Osteoblast (primary cell): ENCODE data around the gene TMEM184C. TPM values are rescaled to one million over a fixed set of nuclear protein-coding genes. Genes with fewer than 3 reads are reported as not detected.

Experiments used
- DNase-seq: peaks from one replicate; pipeline ENCODE4 v3.0.0; 2011; ENCODE audit warnings: low spot score, mixed read lengths; ENCODE audit not compliant: insufficient read length; ENCODE audit errors: missing footprints
- H2AFZ ChIP-seq: 2 replicates; pipeline ENCODE4 v1.6.0; 2011; ENCODE audit warnings: mild to moderate bottlenecking, low read length
- H3K27ac ChIP-seq: 2 replicates; pipeline ENCODE4 v1.5.1; 2011; ENCODE audit warnings: mild to moderate bottlenecking, low read depth, low read length, moderate library complexity
- H3K27me3 ChIP-seq: 2 replicates; pipeline ENCODE4 v1.6.0; 2012; ENCODE audit warnings: mild to moderate bottlenecking, control low read depth, inconsistent platforms, low read length, moderate library complexity; ENCODE audit not compliant: insufficient read depth
- H3K36me3 ChIP-seq: 2 replicates; pipeline ENCODE4 v1.5.1; 2011; ENCODE audit warnings: mild to moderate bottlenecking, low read length, control low read depth, moderate library complexity; ENCODE audit not compliant: insufficient read depth
- H3K4me1 ChIP-seq: 2 replicates; pipeline ENCODE4 v1.5.1; 2011; ENCODE audit warnings: mild to moderate bottlenecking, low read length, control low read depth, moderate library complexity; ENCODE audit not compliant: insufficient read depth
- H3K4me2 ChIP-seq: 2 replicates; pipeline ENCODE4 v1.6.0; 2011; ENCODE audit warnings: mild to moderate bottlenecking, low read length; ENCODE audit not compliant: insufficient read depth
- H3K4me3 ChIP-seq: fragments of 200-600 bp; sonication (generic); 3 replicates; pipeline ENCODE4 v1.5.1; 2012; ENCODE audit warnings: mild to moderate bottlenecking, low read length, inconsistent platforms; ENCODE audit not compliant: insufficient read depth
- H3K79me2 ChIP-seq: 2 replicates; pipeline ENCODE4 v1.6.0; 2012; ENCODE audit warnings: mild to moderate bottlenecking, low read length, control low read depth, inconsistent platforms; ENCODE audit not compliant: insufficient read depth
- H3K9me3 ChIP-seq: 2 replicates; pipeline ENCODE4 v1.5.1; 2011; ENCODE audit warnings: low read depth, low read length, control low read depth
- H4K20me1 ChIP-seq: 2 replicates; pipeline ENCODE4 v1.6.0; 2012; ENCODE audit warnings: mild to moderate bottlenecking, low read length, control low read depth; ENCODE audit not compliant: insufficient read depth
- total RNA-seq: library from RNA; depleted of rRNA; stranded (reverse); fragments of >200 nt; gene quantifications from 2 replicates; pipeline ENCODE4 v1.2.3, GENCODE V29; 2012
- TF ChIP-seq, protein P1 (sequence below): IDR thresholded peaks from 2 replicates; pipeline ENCODE4 v1.5.1; 2011; ENCODE audit warnings: mild to moderate bottlenecking, low read depth, low read length, moderate library complexity; ENCODE audit errors: extremely low read depth

TMEM184C gene
- total RNA-seq, 1 donor, result 43.4 TPM

DNA sequence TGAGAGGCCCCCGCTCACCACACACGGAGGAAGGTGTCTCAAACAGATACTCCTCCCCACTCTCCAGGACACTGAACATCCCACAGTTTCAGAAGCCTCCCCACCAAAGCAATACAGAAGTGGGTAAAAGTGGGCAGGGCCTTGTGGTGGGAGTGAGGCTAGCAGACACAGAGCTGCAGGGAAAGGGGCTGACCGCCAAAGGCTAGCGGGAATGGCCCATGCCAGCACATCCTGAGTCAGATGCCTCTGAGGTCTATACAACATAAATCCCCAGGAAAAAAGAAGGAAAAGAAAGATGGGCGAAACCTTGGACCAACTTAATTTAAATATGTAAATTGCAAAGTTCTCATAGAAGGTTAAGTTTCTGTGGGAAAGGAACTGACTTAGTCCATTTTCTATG, 92.8 kb downstream of the TMEM184C start:
- no peak for DNase-seq
- no peaks in the 10 kb centered on the region for H3K27me3 ChIP-seq
- TF ChIP-seq, protein P1, sequence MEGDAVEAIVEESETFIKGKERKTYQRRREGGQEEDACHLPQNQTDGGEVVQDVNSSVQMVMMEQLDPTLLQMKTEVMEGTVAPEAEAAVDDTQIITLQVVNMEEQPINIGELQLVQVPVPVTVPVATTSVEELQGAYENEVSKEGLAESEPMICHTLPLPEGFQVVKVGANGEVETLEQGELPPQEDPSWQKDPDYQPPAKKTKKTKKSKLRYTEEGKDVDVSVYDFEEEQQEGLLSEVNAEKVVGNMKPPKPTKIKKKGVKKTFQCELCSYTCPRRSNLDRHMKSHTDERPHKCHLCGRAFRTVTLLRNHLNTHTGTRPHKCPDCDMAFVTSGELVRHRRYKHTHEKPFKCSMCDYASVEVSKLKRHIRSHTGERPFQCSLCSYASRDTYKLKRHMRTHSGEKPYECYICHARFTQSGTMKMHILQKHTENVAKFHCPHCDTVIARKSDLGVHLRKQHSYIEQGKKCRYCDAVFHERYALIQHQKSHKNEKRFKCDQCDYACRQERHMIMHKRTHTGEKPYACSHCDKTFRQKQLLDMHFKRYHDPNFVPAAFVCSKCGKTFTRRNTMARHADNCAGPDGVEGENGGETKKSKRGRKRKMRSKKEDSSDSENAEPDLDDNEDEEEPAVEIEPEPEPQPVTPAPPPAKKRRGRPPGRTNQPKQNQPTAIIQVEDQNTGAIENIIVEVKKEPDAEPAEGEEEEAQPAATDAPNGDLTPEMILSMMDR, result no peak
- no peak overlapping the region for H3K4me2 ChIP-seq
- H3K79me2 ChIP-seq, result no peaks in the 10 kb centered on the region
- no peaks in the 10 kb centered on the region for H3K9me3 ChIP-seq
- no peaks in the 10 kb centered on the region for H4K20me1 ChIP-seq
- H3K4me1 ChIP-seq, result peaks cover 7% of the 10 kb centered on the region
- no peak overlapping the region for H3K27ac ChIP-seq
- no peak overlapping the region for H2AFZ ChIP-seq
- no peaks in the 10 kb centered on the region for H3K36me3 ChIP-seq
- no peak overlapping the region for H3K4me3 ChIP-seq

DNA sequence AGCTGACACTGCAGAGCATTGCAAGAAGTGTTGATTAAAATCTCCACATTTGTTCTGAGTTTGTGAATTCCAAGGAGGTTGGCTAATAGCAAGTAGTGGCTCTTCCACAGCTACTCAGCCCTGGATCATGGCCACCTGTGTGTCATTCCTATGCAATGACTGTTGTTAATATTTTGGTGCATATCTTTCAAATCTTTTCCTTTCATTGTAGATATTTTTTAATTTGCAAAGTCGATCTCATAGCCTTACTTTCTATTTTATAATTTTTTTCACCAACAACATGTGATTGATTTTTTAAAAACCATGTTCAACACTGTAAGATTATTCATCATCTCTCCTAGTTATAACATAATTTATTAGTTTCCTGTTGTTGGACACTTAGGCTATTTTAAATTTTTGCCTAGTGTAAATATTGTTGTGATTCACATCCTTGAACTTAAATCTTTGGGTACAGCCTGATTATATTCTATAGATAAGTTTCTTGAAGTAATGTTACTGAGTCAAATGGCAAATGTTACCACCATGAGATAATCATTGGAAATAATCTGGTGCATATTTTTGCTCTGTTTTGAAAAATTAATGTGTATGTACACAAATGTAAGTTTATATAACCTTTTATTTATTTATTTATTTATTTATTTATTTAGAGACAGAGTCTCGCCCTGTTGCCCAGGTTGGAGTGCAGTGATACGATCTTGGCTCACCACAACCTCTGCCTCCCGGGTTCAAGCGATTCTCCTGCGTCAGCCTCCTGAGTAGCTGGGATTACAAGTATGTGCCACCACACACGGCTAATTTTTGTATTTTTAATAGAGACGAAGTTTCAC, 97.6 kb downstream of the TMEM184C start:
- Histone ChIP-seq H2AFZ (no peak overlapping the region), H3K27me3 (no peaks in the 10 kb centered on the region), H3K9me3 (no peaks in the 10 kb centered on the region), H4K20me1 (no peaks in the 10 kb centered on the region), H3K27ac (no peak overlapping the region), H3K36me3 (no peaks in the 10 kb centered on the region), H3K4me2 (peak overlapping the region; percentile 65), H3K79me2 (no peaks in the 10 kb centered on the region), H3K4me1 (peaks cover 7% of the 10 kb centered on the region), H3K4me3 (peak overlapping the region; percentile 19)
- peak; percentile 77 for DNase-seq
- TF ChIP-seq, protein P1, result no peak

DNA sequence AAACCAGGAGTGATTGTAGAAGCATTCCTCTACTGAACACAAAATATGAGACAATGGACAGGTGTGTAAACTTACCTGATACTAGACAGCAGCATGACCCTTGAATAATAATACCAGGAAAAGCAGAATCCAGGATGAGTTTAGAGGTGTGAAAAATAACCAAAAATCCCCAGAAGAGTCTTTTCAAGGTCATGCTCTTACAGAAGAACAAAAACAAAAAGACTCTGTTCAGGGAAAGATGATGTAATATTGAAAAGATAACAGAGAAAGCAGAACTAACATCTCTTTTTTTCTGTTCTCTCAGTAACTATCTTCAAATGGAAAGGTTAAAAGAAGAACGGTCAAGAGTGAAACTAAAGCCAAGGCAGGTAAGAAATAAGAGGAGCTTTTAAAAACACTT, 100.7 kb downstream of the TMEM184C start:
- no peak for DNase-seq
- Histone ChIP-seq H4K20me1 (no peaks in the 10 kb centered on the region), H3K79me2 (no peaks in the 10 kb centered on the region), H3K9me3 (no peaks in the 10 kb centered on the region), H3K4me3 (no peak overlapping the region), H3K27ac (no peak overlapping the region), H3K4me1 (peaks cover 7% of the 10 kb centered on the region), H3K4me2 (no peak overlapping the region), H3K36me3 (no peaks in the 10 kb centered on the region), H3K27me3 (no peaks in the 10 kb centered on the region), H2AFZ (no peak overlapping the region)
- TF ChIP-seq, protein P1, result no peak

Other genes with a start within 250 kb of the TMEM184C start
- gene EDNRA, start 136.3 kb upstream of the TMEM184C start, total RNA-seq, result 6.2 and 9.4 TPM in 2 replicates
- gene PRMT9, start 66.8 kb downstream of the TMEM184C start, total RNA-seq, result 8.3 and 9.0 TPM in 2 replicates
- gene ARHGAP10, start 114.7 kb downstream of the TMEM184C start, total RNA-seq, result 31.5 and 32.7 TPM in 2 replicates